AML-193 (cell line): ENCODE data around the gene CDK19.

Source experiments
- DNase-seq, 2 experiments: peaks; one replicate each; lab custom pipeline; 2025; lab: John Stamatoyannopoulos, UW

The CDK19 gene

DNA sequence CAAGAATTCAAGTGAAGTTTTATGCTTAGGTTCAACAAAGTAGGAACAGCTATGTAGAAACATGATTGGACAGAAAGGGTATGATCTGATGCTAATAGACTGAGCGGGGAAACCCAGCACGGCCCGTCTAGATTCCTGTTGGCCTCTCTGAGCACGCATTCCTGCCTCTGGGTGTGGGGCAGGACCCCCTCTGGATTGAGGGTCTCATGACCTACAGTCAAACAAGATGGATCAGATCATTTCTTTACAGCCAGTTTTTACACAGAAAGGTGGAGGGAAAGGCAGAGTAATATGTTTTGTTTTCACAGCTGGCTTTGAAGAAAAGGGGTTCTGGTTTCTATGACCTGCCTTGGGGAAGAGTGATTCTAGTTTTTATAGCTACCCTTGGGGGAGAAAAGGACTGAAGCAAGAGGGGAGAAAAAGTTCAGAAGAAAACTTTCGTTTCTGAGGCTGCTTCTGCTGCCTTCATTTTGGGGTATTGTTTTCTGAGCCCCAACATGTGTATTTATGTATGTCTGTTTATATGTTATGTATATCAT, 239.3 kb downstream of the CDK19 start:
- DNase-seq: no peak

DNA sequence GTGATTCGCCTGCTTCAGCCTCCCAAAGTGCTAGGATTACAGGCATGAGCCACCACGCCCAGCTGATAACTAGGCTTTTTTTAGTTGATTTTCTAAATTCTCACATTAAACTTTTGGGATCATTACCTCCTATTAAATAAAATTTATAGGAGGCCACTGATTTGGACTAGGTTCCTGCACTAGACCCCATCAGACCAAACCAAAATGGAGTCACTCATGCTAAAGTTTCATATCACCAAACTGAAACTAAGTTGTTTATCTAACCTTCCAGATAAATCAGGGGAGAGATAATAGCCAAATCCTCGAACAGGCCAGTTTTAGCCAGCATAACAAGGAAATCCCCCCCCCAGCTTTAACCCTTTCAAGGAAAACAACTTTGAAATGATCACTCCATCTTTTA, 240.5 kb downstream of the CDK19 start:
- no peak for DNase-seq

DNA sequence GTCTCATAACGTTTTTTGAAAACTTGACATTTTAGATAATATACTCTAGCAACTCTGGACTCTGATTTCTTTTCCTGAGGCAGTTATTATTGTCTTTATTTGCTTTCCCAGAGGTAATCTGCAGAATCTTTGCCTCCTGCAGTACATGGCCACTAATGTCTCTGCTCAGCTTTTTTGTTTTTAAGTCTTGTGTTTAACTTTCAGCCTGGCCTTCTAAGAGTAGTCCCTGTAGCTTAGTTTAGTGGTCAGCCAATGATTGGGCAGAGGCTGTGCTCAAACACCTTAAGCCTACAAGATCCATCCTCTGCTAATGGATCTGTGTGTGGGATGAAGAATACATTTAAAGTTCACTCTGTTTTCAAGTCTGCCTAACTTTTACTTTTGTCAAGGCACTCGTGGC, 241.7 kb downstream of the CDK19 start:
- DNase-seq: no peak

GRCh38 chr6:110573136-110573535, 242.1 kb downstream of the CDK19 start:
- DNase-seq: no peak

DNA sequence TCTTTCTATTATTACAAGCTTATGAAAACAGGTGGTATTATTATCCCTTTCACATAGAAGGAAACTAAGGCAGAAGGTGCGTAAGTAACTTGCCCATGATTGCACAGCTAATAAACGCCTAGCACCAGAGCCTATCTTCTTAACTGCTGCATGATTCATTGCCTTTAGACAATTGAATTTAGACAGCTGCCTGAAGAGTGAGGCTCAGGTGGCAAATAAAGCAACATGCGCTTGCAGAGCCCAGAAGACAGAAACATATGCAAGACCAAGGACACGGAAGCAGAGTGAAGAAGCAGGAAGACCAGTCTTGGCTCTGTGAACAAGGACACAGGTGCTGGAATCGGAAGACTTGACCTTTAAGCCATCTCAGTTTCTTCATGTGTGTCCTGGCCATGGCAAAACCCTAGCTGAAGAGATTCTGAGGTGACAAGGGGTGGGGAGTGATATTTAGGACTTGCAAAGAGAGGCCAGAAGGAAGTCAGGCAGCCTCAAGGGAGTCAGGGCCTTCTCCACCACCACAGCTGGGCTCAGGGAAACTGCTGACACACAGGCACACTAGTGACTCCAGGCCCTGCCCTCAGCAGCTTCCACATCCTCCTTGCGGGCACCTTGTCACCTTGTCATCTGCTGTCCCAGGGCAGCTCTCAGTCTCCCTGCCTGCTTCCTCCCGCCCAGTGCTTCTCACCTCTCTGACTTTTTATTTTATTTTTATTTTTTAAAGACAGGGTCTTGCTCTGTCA, 247.1 kb downstream of the CDK19 start:
- no peak for DNase-seq

GRCh38 chr6:110566346-110567125, 248.7 kb downstream of the CDK19 start:
- no peak for DNase-seq

- no peak for DNase-seq
These were observed 250.4 kb downstream of the CDK19 start for GRCh38 chr6:110564703-110565421.

DNA sequence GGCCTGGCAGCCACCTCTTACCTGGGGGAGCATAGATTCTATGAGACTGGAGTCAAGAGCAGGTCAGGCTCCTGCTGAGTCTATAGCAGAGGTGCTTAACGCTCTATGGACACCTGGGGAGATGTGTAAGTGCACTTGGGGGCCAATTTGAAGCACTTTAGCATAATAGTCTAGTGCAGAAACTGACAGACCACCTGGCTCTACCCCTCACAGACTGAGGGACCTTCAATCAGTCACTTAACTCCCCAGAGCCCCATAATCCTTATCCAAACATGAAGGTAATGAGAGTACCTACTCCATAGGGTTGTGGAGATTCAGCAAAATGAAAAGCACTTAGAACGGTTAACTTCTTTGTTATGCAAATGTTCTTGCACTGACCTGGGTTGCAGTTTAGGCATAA, 251.6 kb downstream of the CDK19 start:
- no peak for DNase-seq

- DNase-seq: no peak
These were observed 252.9 kb downstream of the CDK19 start for GRCh38 chr6:110562316-110562915.

GRCh38 chr6:110561696-110562095, 253.6 kb downstream of the CDK19 start:
- DNase-seq: no peak

- no peak for DNase-seq
These were observed 254.3 kb downstream of the CDK19 start for GRCh38 chr6:110561008-110561396.

DNA sequence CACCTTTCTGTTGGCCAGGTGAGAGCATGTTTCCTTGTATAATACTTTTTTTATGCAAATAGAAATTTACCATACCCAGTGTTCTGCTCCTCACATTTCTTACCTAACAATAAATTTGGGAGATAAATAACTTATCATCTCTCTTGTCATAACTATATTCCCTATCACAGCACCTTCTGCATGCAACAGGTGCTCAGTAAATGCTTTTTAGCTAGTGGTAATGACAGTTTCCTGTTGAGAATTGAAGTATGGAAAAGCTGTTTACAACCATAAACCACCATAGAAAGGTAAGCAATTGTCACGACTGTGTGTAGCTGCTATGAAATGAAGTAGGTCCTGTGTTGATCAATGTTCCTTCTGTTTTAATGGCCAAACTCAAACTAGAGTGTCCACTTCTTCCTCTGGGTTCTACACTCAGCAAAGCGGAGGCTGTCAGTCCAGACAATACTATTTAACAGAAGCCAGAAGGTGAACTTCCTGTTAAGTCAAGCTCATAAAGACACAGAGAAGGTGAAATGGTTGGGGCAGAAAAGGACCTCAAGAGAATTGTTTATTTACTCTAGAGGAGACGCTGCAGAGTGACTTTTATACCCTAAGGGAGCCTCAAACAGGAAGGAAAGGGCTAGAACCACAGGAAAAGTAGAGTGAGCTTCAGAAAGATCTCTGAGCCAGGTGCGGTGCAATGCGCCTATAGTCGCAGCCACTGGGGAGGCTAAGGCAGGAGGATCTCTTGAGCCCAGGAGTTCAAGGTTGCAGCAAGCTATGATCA, 254.8 kb downstream of the CDK19 start:
- no peak for DNase-seq
